ENCODE results near the gene MRPS12.

GRCh38 chr19:38900202-38900629, 30.5 kb upstream of the MRPS12 start:
- TF ChIP-seq, protein P1, sequence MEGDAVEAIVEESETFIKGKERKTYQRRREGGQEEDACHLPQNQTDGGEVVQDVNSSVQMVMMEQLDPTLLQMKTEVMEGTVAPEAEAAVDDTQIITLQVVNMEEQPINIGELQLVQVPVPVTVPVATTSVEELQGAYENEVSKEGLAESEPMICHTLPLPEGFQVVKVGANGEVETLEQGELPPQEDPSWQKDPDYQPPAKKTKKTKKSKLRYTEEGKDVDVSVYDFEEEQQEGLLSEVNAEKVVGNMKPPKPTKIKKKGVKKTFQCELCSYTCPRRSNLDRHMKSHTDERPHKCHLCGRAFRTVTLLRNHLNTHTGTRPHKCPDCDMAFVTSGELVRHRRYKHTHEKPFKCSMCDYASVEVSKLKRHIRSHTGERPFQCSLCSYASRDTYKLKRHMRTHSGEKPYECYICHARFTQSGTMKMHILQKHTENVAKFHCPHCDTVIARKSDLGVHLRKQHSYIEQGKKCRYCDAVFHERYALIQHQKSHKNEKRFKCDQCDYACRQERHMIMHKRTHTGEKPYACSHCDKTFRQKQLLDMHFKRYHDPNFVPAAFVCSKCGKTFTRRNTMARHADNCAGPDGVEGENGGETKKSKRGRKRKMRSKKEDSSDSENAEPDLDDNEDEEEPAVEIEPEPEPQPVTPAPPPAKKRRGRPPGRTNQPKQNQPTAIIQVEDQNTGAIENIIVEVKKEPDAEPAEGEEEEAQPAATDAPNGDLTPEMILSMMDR (IDR thresholded peaks at IDR 0.05; ENCODE audit: borderline replicate concordance, extremely low read depth, low read length, poor library complexity, severe bottlenecking): no peak
- no peak for TF ChIP-seq EZH2 (IDR thresholded peaks at IDR 0.05; ENCODE audit: borderline replicate concordance, low read depth, low read length, severe bottlenecking)
